ENCODE measurements around the gene SDF2. TPM values are rescaled to one million over a fixed set of nuclear protein-coding genes. Genes with fewer than 3 reads are reported as not detected.

Gene SDF2
- total and polyA plus RNA-seq, 9 of the 15 experiments (the other 6 are each of a cell fraction or from before 2014, with no cell fraction given), result 41.2 to 132 (median 65.6) TPM

- peak; percentile 74; the same call in 1 of the 2 replicates for TF ChIP-seq CUX1 (CRISPR knock-in tag; IDR thresholded peaks at IDR 0.05)
- TF ChIP-seq TRIM24 (IDR thresholded peaks at IDR 0.05), result peak; percentile 30 to 43; a peak in 1 of 4 replicates
- TF ChIP-seq FOXK1 (CRISPR knock-in tag; IDR thresholded peaks at IDR 0.05; ENCODE audit: borderline replicate concordance), result 0 out of 2 replicates have a peak, but pooled peaks have one; percentile 70
- TF ChIP-seq THRB (CRISPR knock-in tag; conservative IDR thresholded peaks at IDR 0.05), result peak; percentile 55; the same call in 1 of the 2 replicates
- TF ChIP-seq HSF4 (CRISPR knock-in tag; IDR thresholded peaks at IDR 0.05; ENCODE audit: borderline replicate concordance), result no peak
- peak; percentile 67 for TF ChIP-seq JUND (IDR thresholded peaks at IDR 0.05; ENCODE audit: borderline replicate concordance, low read depth, low read length)
- peak; percentile 5; the same call in 1 of the 3 replicates for TF ChIP-seq JUND (tag; IDR thresholded peaks at IDR 0.05; ENCODE audit: borderline replicate concordance, low read depth, low read length)
- TF ChIP-seq SIRT6 (IDR thresholded peaks at IDR 0.05; ENCODE audit: low read depth, low read length), result no peak
- TF ChIP-seq WHSC1 (IDR thresholded peaks at IDR 0.05; ENCODE audit: low read length), result no peak
- TF ChIP-seq HDAC2 (IDR thresholded peaks at IDR 0.05), result peak; percentile 83
- TF ChIP-seq SMARCE1 (IDR thresholded peaks at IDR 0.05), result peak; percentile 53; the same call in 1 of the 2 replicates
- no peak for TF ChIP-seq SPI1 (IDR thresholded peaks at IDR 0.05; ENCODE audit: borderline replicate concordance, low read depth, low read length)
- TF ChIP-seq ETV1 (tag; conservative IDR thresholded peaks at IDR 0.05; ENCODE audit: low read depth), result no peak
- TF ChIP-seq CREM (IDR thresholded peaks at IDR 0.05; ENCODE audit: low read depth), result peak; percentile 89
- TF ChIP-seq MAFF (IDR thresholded peaks at IDR 0.05; ENCODE audit: low read length), result no peak
- no peak for TF ChIP-seq PTBP1 (IDR thresholded peaks at IDR 0.05; ENCODE audit: low read depth, low read length)
- peak; percentile 48 for TF ChIP-seq KHSRP (IDR thresholded peaks at IDR 0.05)
- no peak; the same call in 1 of the 2 replicates for TF ChIP-seq ARID1B (IDR thresholded peaks at IDR 0.05)
These were observed 15.5 kb downstream of the SDF2 start (continued) for GRCh38 chr17:28646039-28646754.
